Medulla oblongata (tissue), 1 donor: ENCODE results near the gene NRCAM.

Source experiments
- DNase-seq: peaks from one replicate; pipeline ENCODE4 v3.0.0-alpha.2; 2015; ENCODE audit errors: extremely low spot score

NRCAM gene

GRCh38 chr7:108459922-108460551 lies 3.8 kb upstream of the NRCAM start:
- DNase-seq, result peak; percentile 59

GRCh38 chr7:108457871-108458270 lies 1.6 kb upstream of the NRCAM start:
- no peak for DNase-seq

GRCh38 chr7:108456845-108457540 lies 757 bp upstream of the NRCAM start:
- no peak for DNase-seq

GRCh38 chr7:108455551-108455997 lies 662 bp downstream of the NRCAM start:
- DNase-seq, result no peak

- DNase-seq, result peak; percentile 38
Measured at GRCh38 chr7:108454674-108455550, 1.3 kb downstream of the NRCAM start.

GRCh38 chr7:108454317-108454673 lies 1.9 kb downstream of the NRCAM start:
- DNase-seq, result no peak

GRCh38 chr7:108453320-108453719 lies 2.9 kb downstream of the NRCAM start:
- no peak for DNase-seq

GRCh38 chr7:108452707-108453106 lies 3.5 kb downstream of the NRCAM start:
- DNase-seq, result peak; percentile 47

GRCh38 chr7:108451296-108451848 lies 4.9 kb downstream of the NRCAM start:
- no peak for DNase-seq

GRCh38 chr7:108450160-108450559 lies 6.1 kb downstream of the NRCAM start:
- DNase-seq, result no peak

GRCh38 chr7:108449521-108449920 lies 6.7 kb downstream of the NRCAM start:
- DNase-seq, result no peak

GRCh38 chr7:108448584-108449505 lies 7.4 kb downstream of the NRCAM start:
- DNase-seq, result peak; percentile 44

- DNase-seq, result no peak
Measured at GRCh38 chr7:108442039-108442568, 14.1 kb downstream of the NRCAM start.

GRCh38 chr7:108441392-108441955 lies 14.8 kb downstream of the NRCAM start:
- no peak for DNase-seq

GRCh38 chr7:108440613-108441012 lies 15.6 kb downstream of the NRCAM start:
- DNase-seq, result no peak

- no peak for DNase-seq
Measured at GRCh38 chr7:108436906-108437305, 19.3 kb downstream of the NRCAM start.

- no peak for DNase-seq
Measured at GRCh38 chr7:108434010-108434409, 22.2 kb downstream of the NRCAM start.

GRCh38 chr7:108431099-108431498 lies 25.1 kb downstream of the NRCAM start:
- no peak for DNase-seq

- no peak for DNase-seq
Measured at GRCh38 chr7:108430664-108431063, 25.6 kb downstream of the NRCAM start.

- DNase-seq, result no peak
Measured at GRCh38 chr7:108427766-108428165, 28.5 kb downstream of the NRCAM start.
